Measurements from ENCODE around the gene BLTP3B. TPM values are rescaled to one million over a fixed set of nuclear protein-coding genes. Genes with fewer than 3 reads are reported as not detected.

BLTP3B gene
- total RNA-seq, 1 donor: 51.8 TPM

- H3K4me3 ChIP-seq (ENCODE audit: low read depth, low read length): no peak overlapping the region
- DNase-seq (ENCODE audit: low read depth): no peak
- no peak for TF ChIP-seq CTCF (IDR thresholded peaks at IDR 0.05; ENCODE audit: insufficient read depth, low read depth, low read length)
These were observed 10.5 kb upstream of the BLTP3B start for GRCh38 chr12:100153131-100153530.

- no peak overlapping the region for H3K4me3 ChIP-seq (ENCODE audit: low read depth, low read length)
- no peak for DNase-seq (ENCODE audit: low read depth)
- no peak for TF ChIP-seq CTCF (IDR thresholded peaks at IDR 0.05; ENCODE audit: insufficient read depth, low read depth, low read length)
These were observed 9.1 kb upstream of the BLTP3B start for GRCh38 chr12:100151769-100152168.

- DNase-seq (ENCODE audit: low read depth): no peak
- no peak for TF ChIP-seq CTCF (IDR thresholded peaks at IDR 0.05; ENCODE audit: insufficient read depth, low read depth, low read length)
These were observed 3.6 kb upstream of the BLTP3B start for GRCh38 chr12:100146252-100146651.

GRCh38 chr12:100145643-100146042, 3.0 kb upstream of the BLTP3B start:
- H3K4me3 ChIP-seq (ENCODE audit: low read depth, low read length): no peak overlapping the region
- DNase-seq (ENCODE audit: low read depth): no peak
- no peak for TF ChIP-seq CTCF (IDR thresholded peaks at IDR 0.05; ENCODE audit: insufficient read depth, low read depth, low read length)

More at GRCh38 chr12:100146252-100146651, 3.6 kb upstream of the BLTP3B start:
- H3K4me3 ChIP-seq (ENCODE audit: low read depth, low read length): no peak overlapping the region

GRCh38 chr12:100141998-100142850, 450 bp downstream of the BLTP3B start:
- DNase-seq (ENCODE audit: low read depth): peak; percentile 23
- TF ChIP-seq CTCF (IDR thresholded peaks at IDR 0.05; ENCODE audit: insufficient read depth, low read depth, low read length): no peak
- H3K4me3 ChIP-seq (ENCODE audit: low read depth, low read length): peak overlapping the region; percentile 95

- peak; percentile 87 for DNase-seq (ENCODE audit: low read depth)
- TF ChIP-seq CTCF (IDR thresholded peaks at IDR 0.05; ENCODE audit: insufficient read depth, low read depth, low read length): no peak
- H3K4me3 ChIP-seq (ENCODE audit: low read depth, low read length): peak overlapping the region; percentile 95
These were observed 1.0 kb downstream of the BLTP3B start for GRCh38 chr12:100141666-100141997.

- no peak for TF ChIP-seq CTCF (IDR thresholded peaks at IDR 0.05; ENCODE audit: insufficient read depth, low read depth, low read length)
- no peak overlapping the region for H3K4me3 ChIP-seq (ENCODE audit: low read depth, low read length)
- no peak for DNase-seq (ENCODE audit: low read depth)
These were observed 3.9 kb downstream of the BLTP3B start for GRCh38 chr12:100138803-100139098.
